ENCODE data around the gene ZEB2.

Gene ZEB2

GRCh38 chr2:144341538-144341937 is 178.4 kb downstream of the ZEB2 start:
- DNase-seq = no peak

DNA sequence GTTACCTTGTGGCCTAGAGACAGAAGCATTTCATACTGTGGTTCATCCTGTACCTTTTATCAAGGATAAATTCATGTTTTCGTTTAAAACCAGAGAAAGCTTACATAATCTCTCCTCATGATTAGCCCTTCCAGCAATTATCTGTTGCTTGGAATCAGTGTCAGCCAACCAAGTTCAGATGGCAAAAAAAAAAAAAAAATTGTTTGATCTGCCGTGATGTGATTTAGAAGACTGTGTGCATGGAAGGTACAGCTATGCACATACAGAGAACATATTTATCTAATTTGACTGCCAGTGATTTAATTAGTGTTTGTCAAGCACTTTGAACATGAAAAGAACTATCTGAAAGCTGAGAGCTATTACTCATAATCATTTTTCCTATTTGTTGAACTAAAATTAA is 180.9 kb downstream of the ZEB2 start:
- DNase-seq = no peak

DNA sequence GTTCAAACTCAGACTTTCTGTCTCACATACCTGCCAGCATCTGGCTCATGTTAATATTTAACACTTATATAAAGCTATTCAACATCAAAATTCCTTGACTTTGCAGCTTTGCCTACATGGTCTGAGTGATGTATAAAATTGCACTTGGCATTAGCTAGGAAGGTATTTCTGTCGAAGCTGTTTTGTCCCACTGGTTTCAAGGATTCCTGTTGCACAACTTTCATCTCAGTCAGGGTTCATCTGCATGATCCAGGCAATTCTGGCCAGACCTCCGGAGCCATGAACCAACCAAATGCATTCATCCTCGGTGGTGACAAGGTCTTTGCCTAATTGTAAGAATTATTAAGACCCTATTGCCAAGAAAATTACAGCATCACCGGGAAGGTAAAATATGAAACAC is 185.4 kb downstream of the ZEB2 start:
- DNase-seq = no peak
